ENCODE data around the gene NPNT. TPM values are rescaled to one million over a fixed set of nuclear protein-coding genes. Genes with fewer than 3 reads are reported as not detected.

NPNT gene
- total RNA-seq, 1 experiment from 2014 or later, result 42.1 TPM

GRCh38 chr4:106010761-106011160, 115.5 kb downstream of the NPNT start:
- Mint-ChIP-seq H3K4me1 (ENCODE audit: low read depth, unreplicated experiment) (no peaks in the 10 kb centered on the region), H3K27me3 (ENCODE audit: insufficient read depth, unreplicated experiment) (no peaks in the 10 kb centered on the region)
- POLR2A ChIA-PET, result no interaction called here

GRCh38 chr4:106011387-106011786, 116.1 kb downstream of the NPNT start:
- H3K27me3 ChIP-seq (replicated peaks; ENCODE audit: control insufficient read depth, insufficient read depth, low read length), result no peaks in the 10 kb centered on the region
- Mint-ChIP-seq H3K4me3 (ENCODE audit: unreplicated experiment) (no peak overlapping the region), H3K36me3 (ENCODE audit: insufficient read depth, unreplicated experiment) (no peaks in the 10 kb centered on the region), H3K27ac (ENCODE audit: unreplicated experiment) (no peak overlapping the region), H3K4me1 (ENCODE audit: low read depth, unreplicated experiment) (no peaks in the 10 kb centered on the region), H3K27me3 (ENCODE audit: insufficient read depth, unreplicated experiment) (no peaks in the 10 kb centered on the region), H3K9me3 (ENCODE audit: unreplicated experiment) (peaks cover 60% of the 10 kb centered on the region)
- TF ChIP-seq CTCF (IDR thresholded peaks at IDR 0.05; ENCODE audit: insufficient read depth in 1 of 2, low read depth in 1 of 2, low read length in 1 of 2, severe bottlenecking in 1 of 2, unreplicated experiment in 1 of 2), result no peak
- no TSS peak for BruUV-seq (replicated peaks)
- intact Hi-C loops (cut with micrococcal nuclease; ENCODE audit: unreplicated experiment), result no loop called here
- H3K9me3 ChIP-seq, result peaks cover 16% of the 10 kb centered on the region; the same call in 1 of the 2 replicates
- no peak overlapping the region for H3K4me3 ChIP-seq (ENCODE audit: low read depth, low read length)
- no peaks in the 10 kb centered on the region for H3K4me1 ChIP-seq
- DNase-seq, result no peak
- no peaks in the 10 kb centered on the region for H3K36me3 ChIP-seq (ENCODE audit: control insufficient read depth, insufficient read depth, low read length)
- POLR2A ChIA-PET, result no interaction called here
- CTCF ChIA-PET, result no interaction called here

More at GRCh38 chr4:106010761-106011160, 115.5 kb downstream of the NPNT start:
- Mint-ChIP-seq H3K36me3 (ENCODE audit: insufficient read depth, unreplicated experiment) (no peaks in the 10 kb centered on the region), H3K9me3 (ENCODE audit: unreplicated experiment) (peaks cover 58% of the 10 kb centered on the region), H3K4me3 (ENCODE audit: unreplicated experiment) (no peak overlapping the region), H3K27ac (ENCODE audit: unreplicated experiment) (no peak overlapping the region)
- no TSS peak for BruUV-seq (replicated peaks)
- Histone ChIP-seq H3K9me3 (peaks cover 16% of the 10 kb centered on the region; the same call in 1 of the 2 replicates), H3K27me3 (replicated peaks; ENCODE audit: control insufficient read depth, insufficient read depth, low read length) (no peaks in the 10 kb centered on the region), H3K4me3 (ENCODE audit: low read depth, low read length) (no peak overlapping the region), H3K4me1 (no peaks in the 10 kb centered on the region), H3K36me3 (ENCODE audit: control insufficient read depth, insufficient read depth, low read length) (no peaks in the 10 kb centered on the region)
- CTCF ChIA-PET, result no interaction called here
- intact Hi-C loops (cut with micrococcal nuclease; ENCODE audit: unreplicated experiment), result no loop called here
- no peak for TF ChIP-seq CTCF (IDR thresholded peaks at IDR 0.05; ENCODE audit: insufficient read depth in 1 of 2, low read depth in 1 of 2, low read length in 1 of 2, severe bottlenecking in 1 of 2, unreplicated experiment in 1 of 2)
- no peak for DNase-seq

DNA sequence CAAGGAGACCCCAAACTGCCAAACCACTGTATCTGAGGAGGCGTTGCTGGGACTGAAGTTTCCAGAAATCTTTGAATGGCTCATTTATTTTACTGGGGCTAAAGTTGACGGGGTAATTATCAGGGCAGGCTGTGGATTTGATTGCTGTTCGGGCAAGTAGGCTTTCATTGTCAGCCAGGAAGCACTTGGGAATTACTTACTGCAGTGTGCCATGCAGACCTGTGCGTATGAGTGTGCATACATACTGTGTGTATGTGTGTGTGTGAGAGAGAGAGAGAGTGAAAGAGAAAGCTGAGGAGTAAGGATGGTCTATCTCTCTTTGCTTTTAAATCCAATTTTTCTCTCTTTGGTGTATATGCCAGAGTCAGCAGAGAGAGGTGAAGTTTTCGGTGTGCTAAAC, 122.7 kb downstream of the NPNT start:
- Histone ChIP-seq H3K4me3 (ENCODE audit: low read depth, low read length) (no peak overlapping the region), H3K36me3 (ENCODE audit: control insufficient read depth, insufficient read depth, low read length) (no peaks in the 10 kb centered on the region), H3K9me3 (no peaks in the 10 kb centered on the region), H3K4me1 (no peaks in the 10 kb centered on the region), H3K27me3 (replicated peaks; ENCODE audit: control insufficient read depth, insufficient read depth, low read length) (no peaks in the 10 kb centered on the region)
- BruUV-seq (replicated peaks), result no TSS peak
- POLR2A ChIA-PET, result no interaction called here
- Mint-ChIP-seq H3K4me3 (ENCODE audit: unreplicated experiment) (no peak overlapping the region), H3K4me1 (ENCODE audit: low read depth, unreplicated experiment) (no peaks in the 10 kb centered on the region), H3K27ac (ENCODE audit: unreplicated experiment) (no peak overlapping the region), H3K9me3 (ENCODE audit: unreplicated experiment) (peaks cover 30% of the 10 kb centered on the region), H3K36me3 (ENCODE audit: insufficient read depth, unreplicated experiment) (no peaks in the 10 kb centered on the region), H3K27me3 (ENCODE audit: insufficient read depth, unreplicated experiment) (no peaks in the 10 kb centered on the region)
- intact Hi-C loops (cut with micrococcal nuclease; ENCODE audit: unreplicated experiment), result no loop called here
- CTCF ChIA-PET, result no interaction called here
- DNase-seq, result no peak
- no peak for TF ChIP-seq CTCF (IDR thresholded peaks at IDR 0.05; ENCODE audit: insufficient read depth in 1 of 2, low read depth in 1 of 2, low read length in 1 of 2, severe bottlenecking in 1 of 2, unreplicated experiment in 1 of 2)

All from Caco-2 (cell line).